Caco-2 (cell line): ENCODE data around the gene CACNG5. TPM values are rescaled to one million over a fixed set of nuclear protein-coding genes. Genes with fewer than 3 reads are reported as not detected.

Experiments used
- BruUV-seq: library from RNA; stranded (reverse); fragments of 400-500 nt; replicated peaks from 2 replicates; lab custom pipeline; 2021; lab: Mats Ljungman, UMichigan
- CTCF ChIA-PET: fragments of 300-600 bp; sonication (Branson Sonifier 250); formaldehyde crosslinking; loops from one replicate; lab custom pipeline; 2022; ENCODE audit warnings: antibody characterized with exemption; lab: Charles Lee
- POLR2A ChIA-PET: fragments of 300-600 bp; sonication (Branson Sonifier 250); formaldehyde crosslinking; loops from one replicate; lab custom pipeline; 2022; ENCODE audit warnings: antibody characterized with exemption; lab: Charles Lee
- DNase-seq, 2 experiments: peaks; one replicate each; pipeline versions ENCODE4 v3.0.0 to v3.0.0-alpha.2; 2020 to 2022
- H3K27me3 ChIP-seq: replicated peaks from 2 replicates; pipeline ENCODE4 v1.6.0; 2011; ENCODE audit warnings: low read length; ENCODE audit not compliant: control insufficient read depth, insufficient read depth
- H3K36me3 ChIP-seq: 2 replicates; pipeline ENCODE4 v1.5.1; 2011; ENCODE audit warnings: low read length; ENCODE audit not compliant: control insufficient read depth, insufficient read depth
- H3K4me1 ChIP-seq: fragments of 250-450 bp; sonication (Bioruptor Pico); 2 replicates; pipeline ENCODE4 v1.5.1; 2020; ENCODE audit warnings: mild to moderate bottlenecking
- H3K4me3 ChIP-seq: 2 replicates; pipeline ENCODE4 v1.5.1; 2011; ENCODE audit warnings: low read depth, mild to moderate bottlenecking, control low read depth, low read length
- H3K9me3 ChIP-seq: fragments of 250-450 bp; sonication (Bioruptor Pico); 2 replicates; pipeline ENCODE4 v1.5.1; 2020; ENCODE audit warnings: mild to moderate bottlenecking, moderate library complexity
- H3K27ac Mint-ChIP-seq: one replicate; pipeline ENCODE4 v1.8.0; 2022; ENCODE audit warnings: mixed read lengths; ENCODE audit not compliant: unreplicated experiment
- H3K27me3 Mint-ChIP-seq: one replicate; pipeline ENCODE4 v1.8.0; 2022; ENCODE audit warnings: mixed read lengths; ENCODE audit not compliant: insufficient read depth, unreplicated experiment
- H3K36me3 Mint-ChIP-seq: one replicate; pipeline ENCODE4 v1.8.0; 2022; ENCODE audit warnings: mild to moderate bottlenecking, mixed read lengths; ENCODE audit not compliant: insufficient read depth, unreplicated experiment
- H3K4me1 Mint-ChIP-seq: one replicate; pipeline ENCODE4 v1.8.0; 2022; ENCODE audit warnings: low read depth, mixed read lengths; ENCODE audit not compliant: unreplicated experiment
- H3K4me3 Mint-ChIP-seq: one replicate; pipeline ENCODE4 v1.8.0; 2022; ENCODE audit warnings: mild to moderate bottlenecking, moderate library complexity, mixed read lengths; ENCODE audit not compliant: unreplicated experiment
- H3K9me3 Mint-ChIP-seq: one replicate; pipeline ENCODE4 v1.8.0; 2022; ENCODE audit warnings: mixed read lengths; ENCODE audit not compliant: unreplicated experiment
- intact Hi-C: fragments of 100-400 bp; cut with micrococcal nuclease; formaldehyde crosslinking; loops from one replicate; pipeline ENCODE4 v1.10.0; 2022; ENCODE audit not compliant: unreplicated experiment
- total RNA-seq: library from RNA; stranded (reverse); gene quantifications from 2 replicates; pipeline ENCODE4 v1.2.3, GENCODE V29; 2022
- TF ChIP-seq, protein P1 (sequence below), 2 experiments: fragments of 200-600 bp in 1 of 2; IDR thresholded peaks; 1 replicate in 1 of 2; 2 replicates in 1 of 2; pipeline versions ENCODE4 v1.5.1 to v1.8.0; 2011 to 2022; ENCODE audit warnings: antibody characterized with exemption in 1 of 2, control low read depth in 1 of 2, inconsistent platforms in 1 of 2, low read depth in 1 of 2, low read length in 1 of 2, mild to moderate bottlenecking in 1 of 2, moderate library complexity in 1 of 2; ENCODE audit not compliant: insufficient read depth in 1 of 2, severe bottlenecking in 1 of 2, unreplicated experiment in 1 of 2

CACNG5 gene
- total RNA-seq, 1 experiment from 2014 or later = not detected

DNA sequence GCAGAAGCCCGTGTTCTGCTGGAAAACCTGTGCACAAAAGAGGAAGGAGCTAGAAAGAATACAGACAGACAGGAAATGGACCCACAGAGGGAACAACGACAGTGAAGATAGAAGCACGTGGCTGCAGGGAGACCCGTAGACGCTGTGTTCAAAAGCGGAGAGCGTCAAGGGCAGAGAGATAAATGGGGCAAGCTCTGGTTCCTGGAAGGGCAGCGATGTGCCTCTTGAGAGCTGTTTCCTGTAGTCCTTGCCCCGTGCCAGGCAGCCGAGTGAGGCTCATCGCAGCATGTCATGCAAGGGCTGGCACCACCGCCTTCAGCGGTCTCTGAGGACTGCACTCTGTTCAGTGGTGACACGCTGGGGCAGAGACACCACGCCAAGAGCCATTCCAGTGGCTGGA, 43.6 kb upstream of the CACNG5 start:
- Histone ChIP-seq H3K27me3 (no peaks in the 10 kb centered on the region), H3K9me3 (no peaks in the 10 kb centered on the region), H3K4me3 (no peak overlapping the region), H3K4me1 (no peaks in the 10 kb centered on the region), H3K36me3 (no peaks in the 10 kb centered on the region; the same call in 1 of the 2 replicates)
- TF ChIP-seq, protein P1, sequence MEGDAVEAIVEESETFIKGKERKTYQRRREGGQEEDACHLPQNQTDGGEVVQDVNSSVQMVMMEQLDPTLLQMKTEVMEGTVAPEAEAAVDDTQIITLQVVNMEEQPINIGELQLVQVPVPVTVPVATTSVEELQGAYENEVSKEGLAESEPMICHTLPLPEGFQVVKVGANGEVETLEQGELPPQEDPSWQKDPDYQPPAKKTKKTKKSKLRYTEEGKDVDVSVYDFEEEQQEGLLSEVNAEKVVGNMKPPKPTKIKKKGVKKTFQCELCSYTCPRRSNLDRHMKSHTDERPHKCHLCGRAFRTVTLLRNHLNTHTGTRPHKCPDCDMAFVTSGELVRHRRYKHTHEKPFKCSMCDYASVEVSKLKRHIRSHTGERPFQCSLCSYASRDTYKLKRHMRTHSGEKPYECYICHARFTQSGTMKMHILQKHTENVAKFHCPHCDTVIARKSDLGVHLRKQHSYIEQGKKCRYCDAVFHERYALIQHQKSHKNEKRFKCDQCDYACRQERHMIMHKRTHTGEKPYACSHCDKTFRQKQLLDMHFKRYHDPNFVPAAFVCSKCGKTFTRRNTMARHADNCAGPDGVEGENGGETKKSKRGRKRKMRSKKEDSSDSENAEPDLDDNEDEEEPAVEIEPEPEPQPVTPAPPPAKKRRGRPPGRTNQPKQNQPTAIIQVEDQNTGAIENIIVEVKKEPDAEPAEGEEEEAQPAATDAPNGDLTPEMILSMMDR (IDR thresholded peaks at IDR 0.05; ENCODE audit: insufficient read depth in 1 of 2, low read depth in 1 of 2, low read length in 1 of 2, severe bottlenecking in 1 of 2, unreplicated experiment in 1 of 2) = no peak
- no TSS peak for BruUV-seq
- Mint-ChIP-seq H3K4me3 (no peak overlapping the region), H3K4me1 (no peaks in the 10 kb centered on the region), H3K36me3 (peaks cover 4% of the 10 kb centered on the region), H3K9me3 (no peaks in the 10 kb centered on the region), H3K27ac (no peak overlapping the region), H3K27me3 (no peaks in the 10 kb centered on the region)
- CTCF ChIA-PET = no interaction called here
- intact Hi-C loops = no loop called here
- DNase-seq = no peak
- POLR2A ChIA-PET = no interaction called here

DNA sequence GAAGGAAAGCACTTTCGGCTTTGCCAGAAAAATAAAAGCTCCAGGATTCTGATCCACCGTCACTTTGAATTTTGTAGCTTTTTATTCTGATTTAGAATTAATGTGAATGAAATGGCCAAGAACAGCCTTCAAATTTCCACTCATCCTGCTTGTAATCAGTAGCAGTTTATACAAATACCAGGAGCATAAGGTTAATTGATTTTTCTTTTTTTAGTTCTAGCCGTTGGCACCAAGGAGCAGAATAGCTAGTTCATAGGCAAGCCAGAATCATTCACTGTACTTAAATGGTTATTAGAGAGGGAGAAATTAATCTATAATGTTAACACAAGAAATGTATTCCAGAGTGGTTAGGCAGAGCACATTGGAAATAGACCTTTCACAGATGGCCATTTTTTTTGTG, 41.1 kb upstream of the CACNG5 start:
- Histone ChIP-seq H3K9me3 (no peaks in the 10 kb centered on the region), H3K4me1 (no peaks in the 10 kb centered on the region), H3K27me3 (no peaks in the 10 kb centered on the region), H3K4me3 (no peak overlapping the region), H3K36me3 (no peaks in the 10 kb centered on the region)
- ChIA-PET CTCF (no interaction called here), POLR2A (no interaction called here)
- no peaks in the 10 kb centered on the region for H3K27me3 Mint-ChIP-seq
- no peak overlapping the region for H3K4me3 Mint-ChIP-seq
- intact Hi-C loops = no loop called here
- H3K27ac Mint-ChIP-seq = no peak overlapping the region
- TF ChIP-seq, protein P1 (IDR thresholded peaks at IDR 0.05; ENCODE audit: insufficient read depth in 1 of 2, low read depth in 1 of 2, low read length in 1 of 2, severe bottlenecking in 1 of 2, unreplicated experiment in 1 of 2) = no peak
- DNase-seq = no peak
- peaks cover 20% of the 10 kb centered on the region for H3K36me3 Mint-ChIP-seq
- BruUV-seq = no TSS peak
- H3K9me3 Mint-ChIP-seq = peaks cover 5% of the 10 kb centered on the region
- no peaks in the 10 kb centered on the region for H3K4me1 Mint-ChIP-seq

DNA sequence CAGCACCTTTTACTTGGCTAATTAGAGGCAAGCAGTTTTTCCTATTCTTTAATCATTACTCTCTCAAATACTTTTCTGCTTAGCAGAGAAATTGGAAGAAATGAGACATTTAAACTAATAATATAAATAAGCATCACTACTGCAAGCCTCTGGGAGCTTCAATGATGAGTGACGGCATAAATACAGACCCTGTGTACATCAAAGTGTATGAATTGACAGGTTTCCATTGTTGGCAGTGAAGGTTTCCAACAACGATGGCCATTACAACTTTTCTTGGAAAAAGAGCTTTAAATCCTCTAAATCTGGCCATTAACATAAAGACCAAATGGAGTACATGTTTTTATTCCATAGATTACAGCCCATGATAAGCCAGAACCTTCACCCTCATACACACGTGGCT, 39.4 kb upstream of the CACNG5 start:
- Mint-ChIP-seq H3K4me1 (no peaks in the 10 kb centered on the region), H3K27ac (no peak overlapping the region), H3K27me3 (no peaks in the 10 kb centered on the region), H3K4me3 (no peak overlapping the region), H3K36me3 (peaks cover 26% of the 10 kb centered on the region), H3K9me3 (peaks cover 5% of the 10 kb centered on the region)
- Histone ChIP-seq H3K36me3 (no peaks in the 10 kb centered on the region), H3K27me3 (no peaks in the 10 kb centered on the region), H3K4me1 (no peaks in the 10 kb centered on the region), H3K4me3 (no peak overlapping the region), H3K9me3 (no peaks in the 10 kb centered on the region)
- ChIA-PET CTCF (no interaction called here), POLR2A (no interaction called here)
- TF ChIP-seq, protein P1 (IDR thresholded peaks at IDR 0.05; ENCODE audit: insufficient read depth in 1 of 2, low read depth in 1 of 2, low read length in 1 of 2, severe bottlenecking in 1 of 2, unreplicated experiment in 1 of 2) = no peak
- no TSS peak for BruUV-seq
- intact Hi-C loops = no loop called here
- no peak for DNase-seq
